Testis (tissue), 3 donors: ENCODE measurements around the gene NUP50. TPM values are rescaled to one million over a fixed set of nuclear protein-coding genes. Genes with fewer than 3 reads are reported as not detected.

ENCODE experiments used
- DNase-seq: peaks from one replicate; pipeline ENCODE4 v3.0.0-alpha.2; 2019
- H3K27ac ChIP-seq, 2 donors: fragments of 200-600 bp; sonication (generic); one replicate each; pipeline ENCODE4 v1.5.1; 2019
- H3K27me3 ChIP-seq: fragments of 200-600 bp; sonication (generic); one replicate; pipeline ENCODE4 v1.5.1; 2019
- H3K36me3 ChIP-seq: fragments of 200-600 bp; sonication (generic); one replicate; pipeline ENCODE4 v1.5.1; 2017; ENCODE audit warnings: low read depth; ENCODE audit errors: missing control alignments
- H3K4me1 ChIP-seq: fragments of 200-600 bp; sonication (generic); one replicate; pipeline ENCODE4 v1.5.1; 2019
- H3K4me3 ChIP-seq, 2 donors: fragments of 200-600 bp; sonication (generic); one replicate each; pipeline ENCODE4 v1.5.1; 2017 to 2019
- H3K9me3 ChIP-seq: fragments of 200-600 bp; sonication (generic); one replicate; pipeline ENCODE4 v1.5.1; 2017
- CTCF ChIP-seq, 3 experiments: fragments of 450-650 bp in 2 of 3; fragments of 200-600 bp in 1 of 3; sonication (generic) in 1 of 3; IDR thresholded peaks; one replicate each; pipeline ENCODE4 v1.5.1; 2016 to 2019; ENCODE audit warnings: antibody characterized with exemption in 3 of 3, mild to moderate bottlenecking in 2 of 3, moderate library complexity in 1 of 3
- POLR2A ChIP-seq: fragments of 450-650 bp; IDR thresholded peaks from one replicate; pipeline ENCODE4 v1.6.1; 2017; ENCODE audit warnings: antibody characterized with exemption, mild to moderate bottlenecking, moderate library complexity
- WGBS, 2 donors: methylation state at CpG; one replicate each; pipeline ENCODE4 v1.1.5; 2018; 5-methylcytosine and 5-hydroxymethylcytosine counted together
- intact Hi-C: fragments of 100-400 bp; cut with DNase I; formaldehyde crosslinking; loops from one replicate; pipeline ENCODE4 v1.15.1; 2023; ENCODE audit warnings: low total_unique reads
- polyA plus RNA-seq: library from polyadenylated mRNA; stranded (reverse); fragments of 350-450 nt; fragmentation: Illumina TruSeq; extraction: RNeasy Lipid Tissue Mini Kit (QIAGEN cat#74804); gene quantifications from one replicate; pipeline ENCODE4 v1.2.3, GENCODE V29; 2014; ENCODE audit warnings: low read depth, low replicate concordance; ENCODE audit not compliant: insufficient read depth
- total RNA-seq, 2 donors: library from RNA; depleted of rRNA; stranded (reverse); fragments of >200 nt; gene quantifications; one replicate each; pipeline ENCODE4 v1.2.3, GENCODE V29; 2016

The NUP50 gene
- total and polyA plus RNA-seq, 3 donors from 2014 or later = 66.2 to 120 (median 119) TPM

- intact Hi-C loops = no loop called here
- Histone ChIP-seq H3K36me3 (no peaks in the 10 kb centered on the region), H3K4me1 (peaks cover 23% of the 10 kb centered on the region), H3K4me3 (no peak overlapping the region), H3K27ac (no peak overlapping the region), H3K27me3 (no peaks in the 10 kb centered on the region), H3K9me3 (no peaks in the 10 kb centered on the region)
- DNase-seq = peak; percentile 47
- 68 to 94% methylated on average over 7 to 16 of the region's 16 CpGs for WGBS, 2 donors
- no peak for TF ChIP-seq CTCF (IDR thresholded peaks at IDR 0.05)
- no peak for TF ChIP-seq POLR2A
These were observed 64.1 kb downstream of the NUP50 start for GRCh38 chr22:45227645-45228400.

GRCh38 chr22:45228401-45228754 lies 64.7 kb downstream of the NUP50 start:
- H3K36me3 ChIP-seq = no peaks in the 10 kb centered on the region
- no peaks in the 10 kb centered on the region for H3K27me3 ChIP-seq
- no peak overlapping the region for H3K4me3 ChIP-seq
- 86 to 95% methylated on average over 6 to 8 of the region's 8 CpGs for WGBS, 2 donors
- DNase-seq = no peak
- no peak overlapping the region for H3K27ac ChIP-seq
- peaks cover 23% of the 10 kb centered on the region for H3K4me1 ChIP-seq
- H3K9me3 ChIP-seq = no peaks in the 10 kb centered on the region
- TF ChIP-seq CTCF (IDR thresholded peaks at IDR 0.05) (no peak), POLR2A (no peak)
- intact Hi-C loops = no loop called here

GRCh38 chr22:45229181-45229580 lies 65.5 kb downstream of the NUP50 start:
- intact Hi-C loops = no loop called here
- H3K27me3 ChIP-seq = no peaks in the 10 kb centered on the region
- H3K4me1 ChIP-seq = peaks cover 23% of the 10 kb centered on the region
- H3K4me3 ChIP-seq = no peak overlapping the region
- WGBS, 2 donors = 89 to 92% methylated on average over 5 to 12 of the region's 13 CpGs
- H3K9me3 ChIP-seq = no peaks in the 10 kb centered on the region
- no peak overlapping the region for H3K27ac ChIP-seq
- TF ChIP-seq CTCF (IDR thresholded peaks at IDR 0.05) = no peak
- no peak for DNase-seq
- H3K36me3 ChIP-seq = no peaks in the 10 kb centered on the region

- no peak overlapping the region for H3K27ac ChIP-seq
- TF ChIP-seq CTCF (IDR thresholded peaks at IDR 0.05) (no peak), POLR2A (no peak)
- peaks cover 20% of the 10 kb centered on the region for H3K4me1 ChIP-seq
- H3K9me3 ChIP-seq = no peaks in the 10 kb centered on the region
- DNase-seq = no peak
- intact Hi-C loops = no loop called here
- no peaks in the 10 kb centered on the region for H3K36me3 ChIP-seq
- H3K27me3 ChIP-seq = no peaks in the 10 kb centered on the region
- 88% methylated on average over 11 to 16 of the region's 16 CpGs for WGBS, 2 donors
- H3K4me3 ChIP-seq = no peak overlapping the region
These were observed 66.4 kb downstream of the NUP50 start for GRCh38 chr22:45230026-45230721.
